SK-N-SH (cell line): ENCODE data around the gene RERG. TPM values are rescaled to one million over a fixed set of nuclear protein-coding genes. Genes with fewer than 3 reads are reported as not detected.

Source experiments
- CTCF ChIA-PET: fragments of 300-600, 350-600 bp; formaldehyde crosslinking; extraction: SDS; loops from one replicate; lab custom pipeline; 2021; lab: Yijun Ruan, JAX
- POLR2A ChIA-PET: fragments of 350-600 bp; sonication (Branson Sonifier 250); formaldehyde crosslinking; extraction: SDS; loops from one replicate; lab custom pipeline; 2020; ENCODE audit warnings: antibody characterized with exemption, inconsistent platforms; lab: Yijun Ruan, JAX
- DNase-seq: peaks from one replicate; pipeline ENCODE4 v3.0.0; 2012
- H2AFZ ChIP-seq: fragments of 200-600 bp; sonication (generic); 2 replicates; pipeline ENCODE4 v1.8.1; 2016; ENCODE audit warnings: antibody characterized with exemption, mild to moderate bottlenecking, low read depth
- H3F3A ChIP-seq: fragments of 200-600 bp; sonication (generic); replicated peaks from 2 replicates; pipeline ENCODE3; 2016; ENCODE audit warnings: antibody characterized with exemption, mild to moderate bottlenecking; ENCODE audit not compliant: insufficient read depth
- H3K27ac ChIP-seq, 2 experiments: fragments of 200-500 bp in 1 of 2; fragments of 200-600 bp in 1 of 2; sonication (Bioruptor generic) in 1 of 2; sonication (generic), shearing (Covaris generic) in 1 of 2; 2 replicates each; pipeline versions ENCODE4 v1.5.1 to v1.6.1; 2014 to 2016; ENCODE audit warnings: low read depth in 2 of 2, inconsistent platforms in 1 of 2, low read length in 1 of 2, mild to moderate bottlenecking in 1 of 2, mixed read lengths in 1 of 2
- H3K27me3 ChIP-seq: fragments of 200-600 bp; sonication (generic), shearing (Covaris generic); 2 replicates; pipeline ENCODE4 v1.6.1; 2016; ENCODE audit warnings: mixed run types; ENCODE audit not compliant: insufficient read depth
- H3K36me3 ChIP-seq, 2 experiments: fragments of 200-500 bp in 1 of 2; fragments of 200-600 bp in 1 of 2; sonication (Bioruptor generic) in 1 of 2; sonication (generic) in 1 of 2; replicated peaks in 1 of 2; 2 replicates each; pipeline versions ENCODE3 to v1.5.1; 2014 to 2016; ENCODE audit warnings: low read length in 1 of 2, mild to moderate bottlenecking in 1 of 2; ENCODE audit not compliant: insufficient read depth in 2 of 2, control insufficient read depth in 1 of 2
- H3K4me1 ChIP-seq, 2 experiments: fragments of 200-500 bp in 1 of 2; fragments of 200-600 bp in 1 of 2; sonication (Bioruptor generic) in 1 of 2; sonication (generic), shearing (Covaris generic) in 1 of 2; 2 replicates each; pipeline versions ENCODE4 v1.5.1 to v1.6.1; 2014 to 2016; ENCODE audit warnings: low read depth in 1 of 2, low read length in 1 of 2, mixed run types in 1 of 2; ENCODE audit not compliant: insufficient read depth in 2 of 2, control insufficient read depth in 1 of 2
- H3K4me2 ChIP-seq: fragments of 200-600 bp; sonication (generic), shearing (Covaris generic); 2 replicates; pipeline ENCODE4 v1.6.1; 2017; ENCODE audit warnings: mixed run types
- H3K4me3 ChIP-seq, 2 experiments: fragments of 200-500 bp in 1 of 2; fragments of 200-600 bp in 1 of 2; sonication (Bioruptor generic) in 1 of 2; sonication (generic), shearing (Covaris generic) in 1 of 2; 2 replicates each; pipeline versions ENCODE4 v1.5.1 to v1.8.1; 2014 to 2016; ENCODE audit warnings: low read depth in 2 of 2, inconsistent platforms in 1 of 2, low read length in 1 of 2, mild to moderate bottlenecking in 1 of 2, mixed read lengths in 1 of 2, moderate library complexity in 1 of 2
- H3K79me2 ChIP-seq: fragments of 200-600 bp; sonication (generic); 2 replicates; pipeline ENCODE4 v1.8.1; 2017; ENCODE audit warnings: mild to moderate bottlenecking; ENCODE audit not compliant: insufficient read depth
- H3K9ac ChIP-seq: fragments of 200-600 bp; sonication (generic); 2 replicates; pipeline ENCODE4 v1.6.1; 2017; ENCODE audit warnings: mixed run types
- H3K9me2 ChIP-seq: fragments of 200-600 bp; sonication (generic); 2 replicates; pipeline ENCODE4 v1.6.1; 2017; ENCODE audit warnings: mixed run types
- H3K9me3 ChIP-seq: fragments of 200-600 bp; sonication (generic); 2 replicates; pipeline ENCODE4 v1.6.1; 2017; ENCODE audit warnings: mixed run types, mild to moderate bottlenecking, moderate library complexity
- H4K20me1 ChIP-seq: fragments of 200-600 bp; sonication (generic); 2 replicates; pipeline ENCODE4 v1.6.1; 2017; ENCODE audit warnings: mild to moderate bottlenecking, mixed run types; ENCODE audit not compliant: insufficient read depth
- CHD2 ChIP-seq: fragments of 150-350 bp; IDR thresholded peaks from 2 replicates; pipeline ENCODE4 v1.6.1; 2018; ENCODE audit warnings: low read length; ENCODE audit not compliant: partially characterized antibody
- CTCF ChIP-seq: fragments of 200-600 bp; sonication (generic); IDR thresholded peaks from 2 replicates; pipeline ENCODE4 v1.6.1; 2017; ENCODE audit warnings: antibody characterized with exemption, mild to moderate bottlenecking, moderate library complexity
- EP300 ChIP-seq, 2 experiments: IDR thresholded peaks; 2 replicates each; pipeline versions ENCODE4 v1.4.0 to v1.6.1; 2012; ENCODE audit warnings: borderline replicate concordance in 1 of 2, low read depth in 1 of 2, low read length in 1 of 2
- EZH2phosphoT487 ChIP-seq: fragments of 200-600 bp; sonication (generic); IDR thresholded peaks from 2 replicates; pipeline ENCODE4 v1.6.1; 2017; ENCODE audit warnings: low read depth, mixed run types, mild to moderate bottlenecking, antibody characterized with exemption, moderate library complexity, borderline replicate concordance
- FOSL2 ChIP-seq: IDR thresholded peaks from 2 replicates; pipeline ENCODE4 v1.4.0; 2012; ENCODE audit warnings: low read depth, mild to moderate bottlenecking, moderate library complexity, borderline replicate concordance
- FOXJ3 ChIP-seq: sonication (generic); formaldehyde crosslinking; IDR thresholded peaks from 2 replicates; pipeline ENCODE4 v1.5.1; 2020; ENCODE audit warnings: mild to moderate bottlenecking, missing genetic modification reagents
- IRF3 ChIP-seq: fragments of 150-350 bp; IDR thresholded peaks from 2 replicates; pipeline ENCODE4 v1.6.1; 2016; ENCODE audit warnings: mild to moderate bottlenecking, low read depth, low read length
- JUND ChIP-seq: IDR thresholded peaks from 2 replicates; pipeline ENCODE4 v1.4.0; 2012
- MAX ChIP-seq: IDR thresholded peaks from 2 replicates; pipeline ENCODE4 v1.4.0; 2012; ENCODE audit warnings: low read depth
- MXI1 ChIP-seq: IDR thresholded peaks from 2 replicates; pipeline ENCODE4 v1.6.1; 2012; ENCODE audit warnings: mild to moderate bottlenecking, low read depth, low read length, improper control_type of control experiment
- NRF1 ChIP-seq: IDR thresholded peaks from 2 replicates; pipeline ENCODE4 v1.6.1; 2012; ENCODE audit warnings: low read depth, mild to moderate bottlenecking, low read length
- PBX3 ChIP-seq: IDR thresholded peaks from 2 replicates; pipeline ENCODE4; 2012
- RCOR1 ChIP-seq: fragments of 150-350 bp; IDR thresholded peaks from 2 replicates; pipeline ENCODE4 v1.6.1; 2017; ENCODE audit warnings: antibody characterized with exemption, low read length
- SMC3 ChIP-seq: IDR thresholded peaks from 2 replicates; pipeline ENCODE4 v1.6.1; 2012; ENCODE audit warnings: low read depth, low read length, improper control_type of control experiment
- TCF12 ChIP-seq: IDR thresholded peaks from 2 replicates; pipeline ENCODE4 v1.4.0; 2012
- TEAD4 ChIP-seq: IDR thresholded peaks from 2 replicates; pipeline ENCODE4 v1.4.0; 2012; ENCODE audit warnings: mild to moderate bottlenecking, borderline replicate concordance; ENCODE audit not compliant: insufficient read depth
- USF1 ChIP-seq: IDR thresholded peaks from 2 replicates; pipeline ENCODE4 v1.4.0; 2012; ENCODE audit warnings: low read depth, borderline replicate concordance
- YY1 ChIP-seq: IDR thresholded peaks from 2 replicates; pipeline ENCODE4 v1.4.0; 2012; ENCODE audit warnings: low read depth, mild to moderate bottlenecking
- ZBTB33 ChIP-seq: IDR thresholded peaks from 2 replicates; pipeline ENCODE4 v1.4.0; 2012; ENCODE audit warnings: low read depth, borderline replicate concordance
- WGBS: methylation state at CpG from one replicate; pipeline ENCODE4 v1.1.6; 2017; ENCODE audit warnings: low lambda C conversion rate; 5-methylcytosine and 5-hydroxymethylcytosine counted together
- polyA plus RNA-seq, 3 experiments: library from polyadenylated mRNA; depleted of rRNA; stranded (reverse); fragments of >200 nt; gene quantifications; 2 replicates each; pipeline ENCODE4 v1.2.3, GENCODE V29; 2012

The RERG gene
- polyA plus RNA-seq, 1 of the 3 experiments (the other 2 are of a cell fraction), result 0.49 TPM

GRCh38 chr12:15240898-15241297 is 19.7 kb upstream of the RERG start:
- Histone ChIP-seq H2AFZ (no peak overlapping the region), H3K9me2 (no peaks in the 10 kb centered on the region), H4K20me1 (no peaks in the 10 kb centered on the region), H3K27me3 (peaks cover 6% of the 10 kb centered on the region; the same call in 1 of the 2 replicates), H3K36me3 (no peaks in the 10 kb centered on the region), H3K4me3 (no peak overlapping the region), H3K4me2 (no peak overlapping the region), H3K4me1 (no peaks in the 10 kb centered on the region), H3F3A (no peaks in the 10 kb centered on the region), H3K79me2 (no peaks in the 10 kb centered on the region), H3K9ac (no peak overlapping the region), H3K27ac (no peak overlapping the region), H3K9me3 (no peaks in the 10 kb centered on the region)
- ChIA-PET POLR2A (no interaction called here), CTCF (interaction anchor here (1.8 to 3.4 kb wide), 3 partner anchors 14 to 28 kb away, joined by 5 to 16 read pairs (median 8); partner anchors contain the start of gene RERG)
- TF ChIP-seq PBX3 (no peak), CHD2 (no peak), USF1 (no peak)
- 7% methylated on average over 4 of the region's 4 CpGs for WGBS
- no peak for DNase-seq

GRCh38 chr12:15234508-15234907 is 13.3 kb upstream of the RERG start:
- H4K20me1 ChIP-seq, result no peaks in the 10 kb centered on the region
- ChIA-PET POLR2A (no interaction called here), CTCF (no interaction called here)
- no peaks in the 10 kb centered on the region for H3K36me3 ChIP-seq
- no peak for DNase-seq
- H3K9me3 ChIP-seq, result no peaks in the 10 kb centered on the region
- 20% methylated on average over 2 of the region's 4 CpGs for WGBS
- H3K27me3 ChIP-seq, result no peaks in the 10 kb centered on the region; the same call in 1 of the 2 replicates
- H3K4me1 ChIP-seq, result no peaks in the 10 kb centered on the region
- TF ChIP-seq YY1 (no peak), NRF1 (no peak), TCF12 (no peak), FOSL2 (no peak), MXI1 (no peak), ZBTB33 (no peak), SMC3 (no peak), FOXJ3 (CRISPR knock-in tag) (no peak), CTCF (no peak), PBX3 (no peak), EZH2phosphoT487 (no peak), EP300 (IDR thresholded peaks at IDR 0.05; ENCODE audit: borderline replicate concordance in 1 of 2, low read depth in 1 of 2, low read length in 1 of 2) (no peak), CHD2 (no peak), IRF3 (no peak), JUND (no peak), MAX (no peak), TEAD4 (no peak), RCOR1 (no peak)
- no peaks in the 10 kb centered on the region for H3F3A ChIP-seq
- H3K9ac ChIP-seq, result no peak overlapping the region
- no peaks in the 10 kb centered on the region for H3K79me2 ChIP-seq
- H3K9me2 ChIP-seq, result no peaks in the 10 kb centered on the region
- H3K4me2 ChIP-seq, result no peak overlapping the region
- H3K4me3 ChIP-seq, result no peak overlapping the region
- H3K27ac ChIP-seq, result no peak overlapping the region
- no peak overlapping the region for H2AFZ ChIP-seq
